COLO668 (cell line): ENCODE data around the gene WDR77.

Experiments used
- DNase-seq: peaks from one replicate; lab custom pipeline; 2025; ENCODE audit not compliant: unreplicated experiment; lab: John Stamatoyannopoulos, UW

WDR77 gene

DNA sequence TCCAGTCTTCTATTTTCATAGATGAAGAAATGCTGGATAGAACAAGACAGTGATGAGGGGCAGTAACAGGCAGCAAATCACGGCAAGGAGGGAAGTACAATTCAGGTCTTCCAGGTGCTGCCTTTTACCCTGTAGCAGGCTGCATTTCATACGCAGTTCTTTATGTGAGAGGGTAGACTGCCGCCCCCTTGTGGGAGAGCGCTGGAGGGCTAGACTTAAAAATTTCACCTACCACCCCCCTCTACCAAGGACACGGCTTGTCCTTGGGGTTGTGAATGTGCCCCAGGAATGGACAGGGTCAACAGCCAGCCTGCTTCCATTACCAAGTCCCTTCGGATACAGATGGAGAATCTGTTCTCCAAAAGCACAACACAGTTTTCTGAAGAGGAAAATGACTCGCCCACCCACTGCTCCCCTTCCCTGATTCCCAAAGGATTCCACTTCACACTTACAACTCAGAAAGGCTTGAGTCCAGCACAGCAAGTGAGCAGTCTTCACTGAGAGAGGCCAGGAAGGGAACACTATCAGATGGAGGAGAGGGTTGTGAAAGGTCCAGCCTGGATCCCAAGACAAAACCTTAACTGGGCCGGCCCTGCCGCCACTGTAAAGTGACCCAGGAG lies 7.4 kb downstream of the WDR77 start:
- DNase-seq = peak; percentile 33

DNA sequence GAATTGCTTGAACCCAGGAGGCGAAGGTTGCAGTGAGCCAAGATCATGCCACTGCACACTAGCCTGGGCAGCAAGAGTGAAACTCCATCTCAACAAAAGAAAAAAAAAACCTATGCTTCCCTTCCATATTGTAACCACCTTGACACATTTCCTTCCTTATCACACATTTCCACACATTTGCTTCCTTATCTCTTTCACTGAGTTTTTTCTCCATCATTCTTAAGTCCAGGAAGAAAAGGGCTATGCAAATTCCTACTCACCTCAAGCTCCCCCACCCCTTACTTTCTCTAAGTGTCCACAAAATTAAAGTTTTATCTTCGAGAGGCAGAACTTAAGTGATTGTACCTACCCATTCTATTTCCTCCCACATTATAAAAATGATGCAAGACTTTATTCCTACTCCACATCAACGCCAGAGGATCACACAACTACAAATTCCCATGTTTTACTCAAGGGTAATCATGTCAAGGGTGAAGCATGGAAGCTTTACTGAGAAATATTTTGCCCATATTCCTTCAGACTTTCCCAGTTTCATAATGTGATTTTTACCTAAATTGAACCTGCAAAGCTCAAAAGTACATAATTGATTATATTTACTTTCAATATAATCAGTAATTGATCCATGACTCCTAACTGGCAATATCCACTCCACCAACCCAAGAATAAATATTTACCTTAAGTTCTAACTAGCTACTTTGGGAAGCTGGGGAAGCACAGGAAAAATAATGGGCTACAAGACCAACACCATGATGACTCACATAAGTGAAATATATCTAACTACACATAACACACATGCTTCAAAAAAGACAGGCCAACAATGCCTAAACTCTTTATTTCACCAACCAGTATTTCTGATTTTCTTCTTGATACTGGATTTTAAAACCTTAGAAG lies 9.3 kb downstream of the WDR77 start:
- no peak for DNase-seq

DNA sequence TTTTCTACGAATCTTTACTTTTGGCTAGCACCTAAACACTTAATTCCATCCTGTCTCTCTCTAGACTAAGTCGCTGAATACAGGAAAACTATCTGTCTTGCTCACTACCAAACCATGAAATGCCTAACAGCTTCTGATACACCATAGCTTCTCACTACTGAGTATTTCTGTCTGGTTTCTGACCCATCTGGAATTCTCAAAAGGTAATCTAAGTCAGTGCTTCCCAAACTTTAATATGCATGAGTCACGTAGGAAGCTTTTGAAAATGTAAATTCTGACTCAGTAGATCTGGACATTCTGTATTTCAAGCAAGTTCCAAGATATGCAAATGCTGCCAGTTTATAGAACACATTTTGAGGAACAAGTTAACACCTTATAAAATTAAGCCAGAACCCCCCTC lies 12.3 kb downstream of the WDR77 start:
- no peak for DNase-seq

DNA sequence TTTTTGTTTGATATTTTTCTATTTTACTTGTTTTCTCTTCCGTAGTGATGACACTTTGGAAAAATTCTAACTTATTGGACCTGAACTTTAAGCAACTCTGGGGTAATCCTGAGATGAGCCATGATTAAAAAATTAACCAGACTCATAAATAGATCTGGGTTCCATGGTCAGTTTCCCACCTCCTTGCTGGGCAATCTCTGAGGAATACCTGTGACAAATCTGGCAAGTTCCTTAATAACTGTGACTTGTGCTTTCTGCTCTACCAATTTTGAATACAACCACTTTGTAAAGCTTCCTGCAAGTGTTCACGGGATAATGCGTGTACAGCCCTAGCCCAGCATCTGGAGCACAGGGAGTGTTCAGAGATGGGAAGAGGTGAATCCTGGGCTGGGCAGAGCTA lies 24.8 kb downstream of the WDR77 start:
- no peak for DNase-seq

DNA sequence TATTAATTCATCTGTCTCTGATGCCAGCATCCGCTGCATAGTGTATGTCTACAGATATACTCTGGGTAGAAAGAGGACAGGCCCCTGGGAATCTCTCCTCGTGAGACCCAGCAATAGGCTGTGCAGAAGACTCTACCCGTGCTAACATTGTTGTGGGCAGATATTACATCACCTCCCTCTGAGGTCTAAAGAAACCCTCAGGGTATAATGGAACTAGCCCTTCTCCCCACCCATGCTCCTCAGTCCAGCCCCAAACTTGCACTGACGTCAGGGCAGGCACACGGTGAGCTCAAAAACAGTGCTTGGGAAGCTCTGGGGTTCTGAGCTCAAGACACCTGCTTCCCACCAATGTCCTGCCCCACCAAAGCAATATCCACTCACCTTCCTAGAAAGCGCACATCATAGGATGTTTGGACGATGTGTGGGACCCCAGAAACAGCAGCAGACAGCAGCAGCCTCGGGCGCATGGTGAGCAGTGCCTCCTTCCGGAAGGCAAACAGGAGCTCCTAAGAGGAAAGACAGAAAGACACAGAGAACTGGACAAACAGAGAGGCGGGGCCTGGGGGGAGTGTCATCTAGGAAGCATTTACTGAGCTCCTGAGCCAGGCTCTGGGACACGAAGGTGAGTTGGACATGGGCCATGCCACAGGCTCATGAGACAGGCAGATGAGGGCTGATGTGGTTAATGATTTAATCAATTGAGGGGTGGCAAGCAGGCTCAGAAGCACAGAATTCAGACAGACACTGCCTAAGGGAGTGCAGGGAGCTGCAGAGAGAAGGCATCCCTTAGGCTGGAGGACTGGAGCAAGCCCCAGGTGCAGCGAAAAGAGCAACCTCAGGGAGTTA lies 26.3 kb downstream of the WDR77 start:
- peak; percentile 84 for DNase-seq

DNA sequence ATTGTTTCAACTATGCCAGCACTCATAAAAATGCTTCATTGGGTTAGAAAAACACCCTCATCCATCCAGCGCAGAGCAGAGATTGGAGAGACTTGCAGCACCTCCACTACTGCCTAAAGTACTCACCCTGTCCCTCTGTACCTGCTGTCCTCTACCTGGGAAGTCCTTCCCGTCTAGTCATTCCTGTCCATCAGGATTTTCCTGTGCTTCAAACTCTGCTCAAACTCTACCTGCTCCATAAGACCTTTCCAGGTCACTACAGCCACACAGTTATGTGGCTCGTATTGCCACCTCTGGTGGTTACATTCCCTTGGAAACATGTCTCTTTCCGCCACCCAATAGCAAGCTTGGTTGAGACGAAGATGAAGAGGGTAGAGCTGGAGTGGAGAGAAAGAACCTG lies 28.7 kb downstream of the WDR77 start:
- no peak for DNase-seq

DNA sequence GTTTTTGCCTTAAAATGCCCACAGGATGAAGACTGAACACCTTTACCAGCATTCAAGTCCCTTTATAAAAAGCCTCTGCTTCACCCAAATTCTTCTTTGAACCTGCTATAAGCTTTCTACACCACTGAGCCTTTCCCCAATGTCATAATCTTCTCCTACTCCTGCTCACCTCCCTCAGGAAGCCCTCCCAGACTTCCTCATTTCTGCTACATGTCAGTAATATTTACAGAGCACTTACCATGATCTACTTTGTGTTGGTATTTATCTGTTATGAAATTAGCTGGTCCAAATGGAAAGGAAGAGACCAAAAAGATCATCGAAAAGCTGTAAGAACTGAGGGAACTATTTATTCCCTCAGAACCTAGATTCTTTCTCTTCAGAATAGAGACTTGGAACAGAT lies 30.0 kb downstream of the WDR77 start:
- DNase-seq = no peak

DNA sequence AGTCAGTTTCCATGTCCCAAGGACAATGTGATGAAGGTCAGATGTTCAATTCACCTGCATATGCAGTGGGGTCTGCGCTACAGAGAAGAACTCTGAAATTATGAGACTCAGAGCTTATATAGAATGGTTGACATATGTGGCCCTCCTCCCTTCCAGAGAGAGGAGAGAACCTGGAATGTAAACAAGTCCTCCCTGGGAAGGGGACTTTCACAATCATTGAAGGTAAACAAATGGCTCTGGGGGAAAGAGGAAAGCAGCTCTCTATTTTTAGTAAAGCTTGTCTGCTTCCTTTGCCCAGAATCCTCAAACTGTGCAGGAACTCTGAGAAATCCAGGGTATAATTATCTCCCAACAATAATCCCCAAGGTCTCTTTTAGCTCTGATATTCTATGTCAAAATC lies 31.3 kb downstream of the WDR77 start:
- DNase-seq = no peak

DNA sequence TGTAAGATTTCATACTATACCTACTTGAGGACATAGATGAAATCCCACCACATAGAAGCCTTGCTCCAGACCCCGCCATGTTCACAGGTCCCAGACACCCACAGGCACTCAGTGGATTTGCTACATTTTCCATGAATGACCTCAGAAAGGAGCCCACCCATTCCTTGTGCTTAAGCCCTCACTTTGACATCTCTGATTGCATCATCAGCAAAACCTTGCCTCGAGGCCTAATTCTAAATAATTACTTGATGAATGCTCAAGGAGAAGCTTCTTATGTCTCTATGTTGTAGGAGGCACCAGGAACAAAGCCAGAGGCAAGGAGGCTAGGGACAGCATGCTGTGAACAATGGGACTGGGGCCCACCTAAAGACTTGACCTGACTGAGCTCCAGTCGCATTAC lies 33.6 kb downstream of the WDR77 start:
- no peak for DNase-seq

DNA sequence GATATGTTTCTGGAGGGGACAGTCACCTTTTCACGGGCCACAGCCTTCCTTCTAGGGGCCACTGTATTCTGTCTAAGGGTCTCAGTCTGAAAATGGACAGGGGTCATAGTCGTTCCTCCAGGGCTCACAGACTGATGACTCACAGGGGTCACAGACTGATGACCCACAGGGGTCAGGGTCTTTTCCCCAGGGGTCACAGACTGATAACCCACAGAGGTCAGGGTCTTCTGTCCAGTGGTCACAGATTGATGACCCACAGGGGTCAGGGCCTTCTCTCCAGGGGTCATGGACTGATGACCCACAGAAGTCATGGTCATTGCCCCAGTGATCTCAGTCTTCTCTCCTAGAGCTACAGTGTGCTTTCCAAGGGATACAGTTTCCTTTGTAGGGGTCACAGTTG lies 34.3 kb downstream of the WDR77 start:
- DNase-seq = no peak

DNA sequence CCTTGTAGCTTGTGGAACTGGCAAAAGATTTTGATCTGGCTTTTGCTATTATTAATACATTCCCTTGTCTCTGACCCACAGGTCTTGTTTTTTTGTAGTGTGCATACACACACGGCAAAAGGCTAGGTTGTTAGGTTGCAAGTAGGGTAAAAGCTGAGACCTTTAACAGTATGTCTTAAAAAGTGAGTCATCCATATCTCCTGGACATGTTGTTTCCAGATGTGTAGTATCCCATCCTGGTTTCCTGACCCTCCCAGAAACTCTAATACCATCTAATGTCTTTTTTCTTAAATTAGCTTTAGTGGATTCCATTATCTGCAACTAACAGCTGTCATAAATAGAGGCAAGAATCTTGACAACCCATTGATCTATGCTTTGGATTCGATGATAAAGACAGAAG lies 36.2 kb downstream of the WDR77 start:
- no peak for DNase-seq

DNA sequence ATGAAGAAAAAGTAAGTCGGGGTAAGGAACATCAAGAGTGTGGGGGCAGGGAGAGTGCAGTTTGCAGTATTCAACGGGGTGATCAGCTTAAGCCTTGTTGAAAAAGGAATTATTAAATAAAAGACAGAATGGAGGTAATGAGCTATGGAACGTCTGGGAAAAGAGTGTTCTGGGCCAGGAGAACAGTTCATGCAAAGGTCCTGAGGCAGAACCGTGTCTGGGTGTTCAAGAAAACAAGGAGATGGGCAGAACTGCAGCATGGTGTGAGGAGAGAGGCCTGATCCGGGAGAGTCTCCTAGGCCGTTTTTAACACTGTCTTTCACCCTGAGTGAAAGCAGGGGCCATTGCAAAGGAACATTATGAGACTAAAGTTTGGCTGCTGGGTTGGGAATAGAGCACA lies 41.8 kb downstream of the WDR77 start:
- no peak for DNase-seq

DNA sequence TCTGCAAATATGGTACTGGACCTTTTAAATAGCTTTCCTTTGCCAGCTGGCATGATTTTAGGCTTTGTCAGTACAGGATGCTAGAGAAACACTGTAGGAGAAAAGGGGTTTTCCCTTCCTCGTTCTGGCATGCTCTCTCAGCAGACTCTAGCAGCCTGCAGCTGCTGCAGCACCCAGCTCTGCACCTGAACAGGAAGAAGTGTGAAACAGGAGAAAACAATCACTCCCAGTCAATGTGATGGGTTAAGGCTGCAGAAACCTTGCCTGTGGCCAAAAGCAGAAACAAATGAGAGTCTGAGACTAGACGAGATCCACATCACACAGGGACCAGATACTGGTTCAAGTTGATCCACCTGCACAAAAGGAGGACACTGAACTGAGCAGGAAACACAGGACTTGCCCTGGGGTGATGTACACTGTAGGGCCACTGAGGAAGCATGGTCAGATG lies 42.7 kb downstream of the WDR77 start:
- DNase-seq = peak; percentile 55

DNA sequence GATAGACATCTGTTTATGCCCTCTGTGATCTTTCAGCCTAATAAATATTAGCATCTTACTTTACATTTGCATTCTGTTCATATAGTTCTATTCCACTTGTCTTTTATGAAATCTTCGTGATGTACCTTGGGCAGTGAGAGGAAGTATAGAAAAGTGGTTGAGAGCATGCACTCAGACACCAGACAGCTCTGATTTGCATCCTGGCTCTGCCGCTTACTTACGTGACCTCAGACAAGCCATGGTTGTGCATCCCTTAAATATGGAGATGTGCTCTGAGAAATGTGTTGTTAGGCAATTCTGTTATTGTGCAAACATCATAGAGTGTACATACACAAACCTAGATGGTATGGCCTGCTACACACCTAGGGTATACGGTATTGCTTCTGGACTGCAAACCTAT lies 44.5 kb downstream of the WDR77 start:
- DNase-seq = no peak

DNA sequence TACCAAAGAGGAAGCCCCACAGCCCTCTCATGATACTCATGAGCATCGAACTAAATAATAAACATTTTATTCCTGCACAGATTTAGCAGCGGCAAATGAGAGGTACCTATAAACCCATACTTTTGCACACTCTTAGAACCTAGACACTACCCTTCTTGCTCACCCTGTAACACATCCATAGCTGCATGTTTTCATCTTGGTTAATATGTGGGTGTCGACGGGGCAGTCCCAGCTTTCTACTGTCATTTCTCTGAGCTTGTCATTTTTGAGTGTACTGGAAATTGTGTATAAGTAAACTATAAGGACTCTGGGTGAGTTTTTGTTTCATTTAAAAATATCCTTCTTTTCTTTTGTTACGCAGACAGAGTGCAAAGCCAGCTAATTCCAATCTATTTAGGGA lies 47.0 kb downstream of the WDR77 start:
- DNase-seq = no peak

DNA sequence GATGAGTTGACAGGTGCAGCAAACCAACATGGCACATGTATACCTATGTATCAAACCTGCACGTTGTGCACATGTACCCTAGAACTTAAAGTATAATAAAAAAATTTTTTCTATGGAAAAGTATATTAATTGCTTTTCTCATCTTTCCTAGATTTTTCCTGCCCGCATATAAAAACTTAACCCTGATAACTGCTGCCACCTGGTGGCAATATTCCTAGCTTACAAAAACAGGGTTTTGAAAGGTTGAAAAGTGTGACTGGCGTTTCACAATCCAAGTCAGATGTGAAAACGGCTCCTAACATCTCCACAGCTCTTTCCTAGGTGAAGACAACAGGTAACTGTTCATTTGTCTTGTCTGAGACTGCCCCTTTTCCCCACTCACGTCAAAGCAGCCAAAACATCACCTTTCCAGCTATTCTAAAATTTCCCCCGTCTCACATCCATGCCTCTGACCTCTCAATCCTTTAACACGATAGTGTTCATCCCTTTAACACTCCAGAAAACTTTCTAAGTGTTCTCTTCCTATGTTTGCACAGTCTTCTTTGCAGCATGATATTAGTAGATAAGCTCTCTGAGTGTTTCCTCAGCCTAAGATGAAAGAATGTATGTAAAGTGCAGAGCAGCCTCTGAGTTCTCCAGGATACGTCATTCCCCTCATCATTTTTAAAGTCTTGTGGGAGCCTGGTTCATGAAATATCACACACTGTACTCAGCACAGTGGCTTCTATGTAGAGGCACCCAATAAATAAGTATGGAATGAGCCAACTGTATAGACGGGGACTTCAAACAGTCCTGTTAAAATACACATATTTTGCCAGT lies 49.1 kb downstream of the WDR77 start:
- peak; percentile 46 for DNase-seq

DNA sequence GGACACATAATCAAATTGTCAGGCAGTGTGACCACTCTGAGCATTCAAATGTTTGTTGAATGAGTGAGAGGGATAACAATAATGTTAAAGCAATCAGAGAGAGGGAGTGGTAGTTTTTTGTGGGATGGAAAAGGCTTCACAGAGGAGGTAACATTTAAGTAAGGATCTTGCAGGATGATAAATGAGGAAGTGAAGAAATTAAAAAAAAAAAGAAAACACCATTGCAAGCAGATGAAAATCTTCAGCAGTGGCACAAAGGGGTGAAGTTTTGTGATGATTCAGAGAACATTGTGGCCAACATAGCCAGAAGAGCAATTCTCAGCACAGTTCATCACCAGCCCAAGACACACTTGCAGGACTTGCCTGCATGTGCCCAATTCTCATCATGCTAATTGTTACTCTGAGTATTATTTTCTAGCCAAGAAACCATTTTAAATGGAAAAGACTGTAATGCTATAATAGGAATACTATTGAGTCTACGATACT lies 56.6 kb downstream of the WDR77 start:
- no peak for DNase-seq

DNA sequence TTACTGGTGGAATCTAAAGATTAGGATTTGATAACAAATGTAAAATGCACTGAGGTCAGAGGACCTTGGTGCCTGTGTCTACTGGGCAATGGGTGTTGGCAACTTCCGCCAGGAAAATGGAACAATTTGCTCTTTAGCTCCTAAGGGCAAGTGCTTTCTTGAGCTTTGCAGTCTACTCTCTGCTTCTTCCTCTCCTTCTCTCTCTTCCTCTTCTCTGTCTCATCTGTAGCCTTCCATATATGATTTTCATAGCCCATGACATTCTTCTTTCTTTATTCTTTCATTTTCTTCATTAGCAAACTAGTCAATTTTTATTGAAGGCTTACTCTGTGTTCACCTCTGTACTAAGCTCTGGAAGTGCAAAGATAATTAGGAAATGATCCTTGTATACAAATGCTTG lies 57.0 kb downstream of the WDR77 start:
- no peak for DNase-seq
